Measurements from ENCODE around the gene SRSF1. TPM values are rescaled to one million over a fixed set of nuclear protein-coding genes. Genes with fewer than 3 reads are reported as not detected.
"Not testable (repeated sequence)": the region's sequence is repeated elsewhere in the genome, so short reads cannot be mapped to it uniquely, and the experiment has no call there.

SRSF1 gene
- total RNA-seq, 2 experiments from 2014 or later = 441 to 469 TPM

DNA sequence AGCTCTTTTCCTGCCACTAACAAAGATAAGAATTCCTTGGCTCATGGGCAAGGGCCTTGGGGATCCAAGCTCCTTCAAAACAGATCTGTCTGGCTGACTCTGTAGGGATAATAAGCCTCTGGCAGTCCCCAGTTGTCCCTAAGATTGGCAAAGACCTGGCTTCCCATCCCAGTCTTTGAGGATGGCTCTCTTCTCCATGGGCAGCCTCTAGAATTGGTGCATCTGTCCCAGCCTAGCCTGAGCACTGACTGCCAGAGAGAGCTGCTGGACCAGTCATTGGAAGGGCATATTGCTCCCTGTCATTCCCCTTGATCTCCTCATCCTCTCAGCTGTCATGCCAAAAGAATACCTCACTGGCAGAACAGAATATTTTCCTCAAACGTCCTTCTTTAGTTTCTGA, 38.6 kb downstream of the SRSF1 start:
- DNase-seq = no peak
- no peaks in the 10 kb centered on the region for H3K36me3 Mint-ChIP-seq
- no peaks in the 10 kb centered on the region for H3K4me1 Mint-ChIP-seq
- H3K27ac Mint-ChIP-seq = no peak overlapping the region
- H3K9me3 Mint-ChIP-seq = no peaks in the 10 kb centered on the region
- no peak overlapping the region for H3K4me3 Mint-ChIP-seq
- H3K27me3 Mint-ChIP-seq = peaks cover 4% of the 10 kb centered on the region

DNA sequence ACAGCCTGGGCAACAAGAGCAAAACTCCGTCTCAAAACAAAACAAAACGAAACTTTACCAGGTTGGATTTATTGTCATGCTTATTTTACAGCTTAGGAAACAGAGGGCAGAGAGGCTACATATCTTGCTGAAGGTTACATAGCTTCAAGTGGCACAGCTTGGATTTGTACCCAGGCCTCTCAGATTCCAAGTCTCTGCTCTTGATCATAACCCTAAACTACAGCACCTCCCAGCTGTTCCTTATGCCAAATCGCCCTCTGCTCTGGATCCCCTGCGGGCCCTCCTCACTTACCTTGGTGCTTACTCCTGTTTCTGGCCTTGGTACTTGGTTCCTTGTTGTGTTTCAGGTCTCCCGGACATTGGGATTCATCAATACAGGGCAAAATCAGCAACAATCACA, 40.2 kb downstream of the SRSF1 start:
- no peaks in the 10 kb centered on the region for H3K4me1 Mint-ChIP-seq
- no peaks in the 10 kb centered on the region for H3K9me3 Mint-ChIP-seq
- DNase-seq = no peak
- H3K4me3 Mint-ChIP-seq = no peak overlapping the region
- no peak overlapping the region for H3K27ac Mint-ChIP-seq
- H3K27me3 Mint-ChIP-seq = peaks cover 8% of the 10 kb centered on the region
- no peaks in the 10 kb centered on the region for H3K36me3 Mint-ChIP-seq

DNA sequence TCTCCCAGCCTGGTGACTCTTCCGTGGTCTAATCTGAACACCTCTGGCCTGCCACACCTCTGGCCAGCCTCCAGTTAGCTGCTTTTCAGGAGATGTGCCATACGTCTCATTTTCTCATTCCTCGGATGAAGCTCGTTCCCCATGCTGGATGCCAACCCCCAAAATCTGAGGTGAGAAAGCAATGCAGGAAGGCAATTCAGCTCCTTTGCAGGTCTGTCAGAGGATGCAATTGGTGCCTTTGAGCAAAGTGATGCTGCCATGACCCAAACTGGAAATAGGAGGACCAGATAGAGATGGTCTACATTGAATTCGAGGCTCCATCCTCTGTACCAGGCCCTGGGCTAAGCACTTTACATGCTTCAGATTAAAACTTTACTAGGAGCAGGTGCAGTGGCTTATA, 40.8 kb downstream of the SRSF1 start:
- Mint-ChIP-seq H3K36me3 (no peaks in the 10 kb centered on the region), H3K27ac (no peak overlapping the region), H3K4me3 (no peak overlapping the region), H3K9me3 (no peaks in the 10 kb centered on the region), H3K4me1 (no peaks in the 10 kb centered on the region), H3K27me3 (peaks cover 8% of the 10 kb centered on the region)
- DNase-seq = no peak

DNA sequence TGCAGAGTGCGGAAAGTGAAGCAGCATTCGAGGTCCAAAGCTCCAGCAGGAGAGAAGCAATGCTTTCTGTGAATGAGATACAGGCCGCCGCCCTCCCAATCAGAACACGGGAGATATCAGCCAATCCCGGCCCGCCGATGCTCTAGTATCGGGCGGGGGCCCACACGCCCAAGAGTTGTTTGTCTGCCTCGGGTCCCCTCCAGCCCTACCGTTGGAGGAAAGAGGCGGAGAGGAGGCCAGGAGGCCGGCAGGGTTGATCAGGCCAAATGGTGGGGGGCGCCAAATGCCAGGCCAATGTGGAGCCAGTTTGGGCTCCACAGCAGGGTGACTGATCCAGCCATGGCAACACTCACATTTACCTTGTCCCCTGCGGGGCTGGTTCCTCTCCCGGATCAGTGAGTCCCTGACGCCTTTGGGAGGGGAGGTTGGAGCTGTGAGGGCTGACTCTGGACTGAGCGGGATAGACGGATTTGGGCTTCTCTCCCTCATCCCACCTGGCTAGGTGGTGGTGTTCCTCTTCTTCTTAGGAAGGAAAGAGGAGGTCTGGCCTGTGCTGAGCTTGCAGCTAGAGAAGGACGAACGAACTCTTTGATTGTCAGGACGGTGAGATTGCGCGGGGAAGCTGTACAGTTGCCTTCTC, 41.4 kb downstream of the SRSF1 start:
- Mint-ChIP-seq H3K4me3 (no peak overlapping the region), H3K27me3 (peaks cover 13% of the 10 kb centered on the region), H3K36me3 (no peaks in the 10 kb centered on the region), H3K27ac (no peak overlapping the region), H3K9me3 (no peaks in the 10 kb centered on the region), H3K4me1 (no peaks in the 10 kb centered on the region)
- DNase-seq = no peak

DNA sequence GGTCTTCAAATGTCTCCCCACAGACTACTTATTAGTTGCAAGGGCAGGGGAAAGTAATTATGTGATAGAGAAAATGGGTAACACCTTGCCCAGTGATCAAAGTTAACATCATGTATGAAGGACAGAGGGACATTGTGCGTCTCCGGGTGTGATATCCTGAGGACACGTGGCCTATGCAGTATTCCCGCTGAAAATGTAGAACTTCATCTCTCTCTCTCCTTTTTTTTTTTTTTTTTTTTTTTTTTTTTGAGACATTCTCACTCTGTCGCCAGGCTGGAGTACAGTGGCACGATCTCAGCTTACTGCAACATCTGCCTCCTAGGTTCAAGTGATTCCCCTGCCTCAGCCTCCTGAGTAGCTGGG, 43.9 kb downstream of the SRSF1 start:
- no peak for DNase-seq
- Mint-ChIP-seq H3K4me3 (no peak overlapping the region), H3K36me3 (no peaks in the 10 kb centered on the region), H3K27me3 (peaks cover 31% of the 10 kb centered on the region), H3K27ac (no peak overlapping the region), H3K4me1 (no peaks in the 10 kb centered on the region), H3K9me3 (no peaks in the 10 kb centered on the region)

DNA sequence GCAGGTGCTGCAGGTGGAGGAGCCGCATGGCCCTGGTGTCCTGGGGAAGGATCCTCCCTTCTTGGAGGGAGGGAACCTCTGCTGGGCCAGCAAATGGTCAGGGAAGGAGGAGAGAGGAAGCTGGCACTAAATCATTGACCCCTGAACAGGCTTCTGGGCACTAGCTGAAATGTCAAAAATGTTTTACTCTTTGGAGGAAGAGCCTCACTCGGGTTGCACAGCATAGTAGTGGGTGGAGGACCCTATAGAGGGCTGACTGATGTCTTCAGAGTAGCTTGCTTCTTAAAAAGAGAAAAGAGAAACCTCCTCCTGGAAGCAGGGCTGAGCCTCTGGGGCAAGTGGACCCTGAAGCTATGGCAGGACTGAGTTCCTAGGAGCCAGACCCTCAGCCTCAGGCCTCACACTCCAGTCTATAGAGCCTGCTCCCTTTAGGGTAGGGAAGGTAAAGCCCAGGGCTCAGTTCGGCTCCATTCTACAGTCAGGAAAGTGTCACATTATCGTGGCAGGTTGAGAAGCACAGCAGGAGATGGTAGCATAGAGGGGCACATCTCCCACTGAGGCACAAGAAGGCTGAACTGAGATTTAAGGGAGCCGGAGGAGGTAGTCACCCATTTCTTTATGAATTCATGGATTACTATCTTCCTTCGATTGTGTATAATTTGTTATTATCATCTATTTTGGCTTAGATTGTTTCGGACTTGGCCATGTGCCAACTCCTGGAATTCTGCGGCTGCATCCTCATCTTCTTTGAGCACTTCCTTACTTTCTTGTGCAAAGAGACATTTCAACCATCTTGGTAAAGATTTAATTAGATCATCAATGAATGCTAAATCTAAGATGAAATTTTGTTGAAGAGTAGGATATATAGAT, 44.5 kb downstream of the SRSF1 start:
- no peak for DNase-seq
- Mint-ChIP-seq H3K27me3 (peaks cover 37% of the 10 kb centered on the region), H3K4me3 (no peak overlapping the region), H3K36me3 (no peaks in the 10 kb centered on the region), H3K4me1 (peaks cover under 1% of the 10 kb centered on the region), H3K9me3 (no peaks in the 10 kb centered on the region), H3K27ac (no peak overlapping the region)

DNA sequence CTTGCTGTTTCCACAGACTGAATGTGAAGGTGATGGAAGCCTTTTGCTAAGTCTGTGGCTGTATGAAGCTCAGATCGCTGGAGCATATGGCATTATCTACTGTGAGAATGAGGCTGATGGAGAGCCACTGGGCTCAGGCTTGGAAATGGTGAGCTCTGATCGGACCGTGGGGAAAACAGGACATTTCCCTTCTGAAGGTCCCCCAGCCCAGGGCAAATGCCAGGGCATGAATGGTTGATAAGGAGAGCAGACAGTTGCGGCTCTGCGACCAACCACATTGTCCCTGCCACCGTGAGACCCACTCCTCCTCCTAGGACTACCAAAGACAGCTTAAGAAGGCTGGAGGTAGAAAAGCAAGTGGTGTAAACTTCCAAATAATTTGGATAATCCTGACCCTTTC, 47.1 kb downstream of the SRSF1 start:
- peaks cover 15% of the 10 kb centered on the region for H3K4me1 Mint-ChIP-seq
- no peak for DNase-seq
- no peaks in the 10 kb centered on the region for H3K9me3 Mint-ChIP-seq
- no peak overlapping the region for H3K4me3 Mint-ChIP-seq
- no peak overlapping the region for H3K27ac Mint-ChIP-seq
- H3K36me3 Mint-ChIP-seq = no peaks in the 10 kb centered on the region
- peaks cover 54% of the 10 kb centered on the region for H3K27me3 Mint-ChIP-seq

DNA sequence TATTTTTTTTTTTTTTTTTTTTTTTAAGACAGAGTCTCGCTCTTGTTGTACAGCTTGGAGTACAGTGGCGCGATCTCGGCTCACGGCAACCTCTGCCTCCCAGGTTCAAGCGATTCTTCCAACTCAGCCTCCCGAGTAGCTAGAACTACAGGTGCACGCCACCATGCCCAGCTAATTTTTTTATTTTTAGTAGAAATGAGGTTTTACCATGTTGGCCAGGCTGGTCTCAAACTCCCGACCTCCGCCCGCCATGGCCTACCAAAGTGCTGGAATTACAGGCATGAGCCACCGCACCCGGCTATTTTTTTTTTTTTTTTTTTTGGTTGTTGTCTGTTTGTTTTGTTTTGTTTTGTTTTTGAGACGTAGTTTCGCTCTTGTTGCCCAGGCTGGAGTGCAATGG, 48.7 kb downstream of the SRSF1 start:
- H3K9me3 Mint-ChIP-seq, H3K4me3 Mint-ChIP-seq, H3K36me3 Mint-ChIP-seq, DNase-seq, H3K27ac Mint-ChIP-seq: not testable (repeated sequence)
- Mint-ChIP-seq H3K27me3 (peaks cover 60% of the 10 kb centered on the region), H3K4me1 (peaks cover 15% of the 10 kb centered on the region)

DNA sequence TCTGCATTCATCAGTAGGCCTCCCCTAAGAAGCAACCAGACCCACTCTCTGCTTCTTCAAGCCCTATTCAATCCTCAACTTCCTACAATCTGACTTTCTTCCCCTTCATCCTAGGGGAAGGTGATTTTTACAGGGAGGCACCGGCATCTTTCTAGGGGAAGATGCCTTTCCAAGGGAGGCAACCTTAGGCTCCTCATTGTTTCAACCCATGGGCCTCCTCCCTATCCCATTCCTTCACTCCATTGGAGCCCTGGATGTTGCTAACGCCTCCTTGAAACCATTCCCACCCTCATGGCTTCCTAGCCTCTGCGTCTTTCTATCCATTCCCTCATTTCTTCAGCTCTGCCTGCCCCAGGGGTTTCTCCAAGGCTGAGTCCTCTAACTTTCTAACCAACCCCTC, 49.2 kb downstream of the SRSF1 start:
- no peaks in the 10 kb centered on the region for H3K9me3 Mint-ChIP-seq
- peaks cover 64% of the 10 kb centered on the region for H3K27me3 Mint-ChIP-seq
- H3K4me3 Mint-ChIP-seq = no peak overlapping the region
- no peak overlapping the region for H3K27ac Mint-ChIP-seq
- peaks cover 15% of the 10 kb centered on the region for H3K4me1 Mint-ChIP-seq
- no peaks in the 10 kb centered on the region for H3K36me3 Mint-ChIP-seq
- DNase-seq = no peak

DNA sequence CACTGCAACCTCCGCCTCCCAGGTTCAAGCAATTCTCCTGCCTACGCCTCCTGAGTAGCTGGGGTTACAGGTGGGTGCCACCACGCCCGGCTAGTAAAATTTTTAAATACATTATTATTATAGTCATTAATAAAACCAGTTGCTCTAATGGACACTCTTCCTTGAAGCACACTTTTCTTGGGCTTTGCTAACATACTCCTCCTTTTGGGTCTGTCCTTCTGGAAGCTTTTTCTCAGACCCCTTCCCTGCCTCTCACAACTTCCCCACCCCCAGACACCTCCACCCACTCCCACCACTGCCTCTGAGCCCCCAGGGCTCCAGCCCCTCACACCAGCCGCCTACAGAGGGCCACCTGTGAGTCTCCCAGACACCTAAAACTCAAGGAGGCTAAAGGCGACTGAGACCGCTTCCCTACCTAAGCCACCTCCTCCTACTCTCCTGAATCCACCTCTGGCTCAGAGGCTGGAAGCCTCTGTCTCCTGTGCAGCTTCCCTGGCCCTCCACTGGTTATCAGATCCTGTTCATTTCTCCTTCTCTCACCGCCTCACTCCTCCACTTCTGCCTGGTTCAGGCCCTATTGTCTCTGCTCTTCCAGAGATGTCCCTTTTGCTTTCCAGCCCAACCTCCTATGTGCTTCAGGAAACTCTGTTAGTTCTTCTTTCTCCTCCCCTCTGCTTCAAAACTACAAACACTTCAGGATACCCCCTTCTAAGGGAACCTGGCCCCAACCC, 49.8 kb downstream of the SRSF1 start:
- Mint-ChIP-seq H3K9me3 (no peaks in the 10 kb centered on the region), H3K4me1 (peaks cover 15% of the 10 kb centered on the region), H3K4me3 (no peak overlapping the region), H3K27ac (no peak overlapping the region), H3K27me3 (peaks cover 67% of the 10 kb centered on the region), H3K36me3 (no peaks in the 10 kb centered on the region)
- DNase-seq = no peak

DNA sequence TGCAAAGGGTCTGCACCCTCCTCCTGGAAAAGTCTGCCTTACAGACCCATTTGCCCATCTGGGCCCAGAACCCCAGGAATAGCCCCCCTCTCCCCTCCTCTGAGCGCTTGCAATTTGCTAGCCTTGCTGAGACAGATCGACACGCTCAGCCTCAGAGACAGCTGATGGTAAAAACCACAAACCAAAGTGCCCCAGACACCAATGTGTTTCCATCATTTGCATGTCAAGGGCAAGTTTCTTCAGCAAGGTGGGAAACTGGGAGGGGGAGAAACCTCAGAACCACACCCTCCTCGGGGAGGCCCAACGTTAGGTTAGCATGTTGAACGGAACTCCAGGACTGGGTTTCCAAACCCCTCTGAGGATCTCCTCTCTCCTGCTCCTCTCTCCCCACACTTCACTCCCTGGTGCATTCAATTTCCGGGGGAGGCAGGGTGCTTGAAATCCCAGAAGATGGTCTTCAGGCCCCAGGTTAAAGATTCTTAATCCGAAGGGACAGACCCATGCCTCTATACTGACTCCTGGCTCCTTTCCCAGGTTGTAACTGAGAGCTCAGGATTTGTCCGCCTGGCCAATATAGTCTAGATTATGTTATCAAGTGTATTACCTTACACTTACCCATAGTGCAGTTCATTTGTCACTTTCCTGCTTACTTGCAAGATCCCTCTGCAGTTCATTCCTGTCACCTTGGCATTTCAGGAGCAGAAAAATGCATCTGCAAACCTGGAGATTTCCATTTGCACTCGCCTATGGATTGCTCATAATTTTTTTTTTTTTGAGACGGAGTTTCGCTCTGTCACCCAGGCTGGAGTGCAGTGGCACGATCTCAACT, 50.5 kb downstream of the SRSF1 start:
- peak overlapping the region; percentile 50 for H3K4me3 Mint-ChIP-seq
- H3K27me3 Mint-ChIP-seq = peaks cover 64% of the 10 kb centered on the region
- no peaks in the 10 kb centered on the region for H3K9me3 Mint-ChIP-seq
- H3K4me1 Mint-ChIP-seq = peaks cover 15% of the 10 kb centered on the region
- H3K36me3 Mint-ChIP-seq = no peaks in the 10 kb centered on the region
- DNase-seq = peak; percentile 38
- no peak overlapping the region for H3K27ac Mint-ChIP-seq

DNA sequence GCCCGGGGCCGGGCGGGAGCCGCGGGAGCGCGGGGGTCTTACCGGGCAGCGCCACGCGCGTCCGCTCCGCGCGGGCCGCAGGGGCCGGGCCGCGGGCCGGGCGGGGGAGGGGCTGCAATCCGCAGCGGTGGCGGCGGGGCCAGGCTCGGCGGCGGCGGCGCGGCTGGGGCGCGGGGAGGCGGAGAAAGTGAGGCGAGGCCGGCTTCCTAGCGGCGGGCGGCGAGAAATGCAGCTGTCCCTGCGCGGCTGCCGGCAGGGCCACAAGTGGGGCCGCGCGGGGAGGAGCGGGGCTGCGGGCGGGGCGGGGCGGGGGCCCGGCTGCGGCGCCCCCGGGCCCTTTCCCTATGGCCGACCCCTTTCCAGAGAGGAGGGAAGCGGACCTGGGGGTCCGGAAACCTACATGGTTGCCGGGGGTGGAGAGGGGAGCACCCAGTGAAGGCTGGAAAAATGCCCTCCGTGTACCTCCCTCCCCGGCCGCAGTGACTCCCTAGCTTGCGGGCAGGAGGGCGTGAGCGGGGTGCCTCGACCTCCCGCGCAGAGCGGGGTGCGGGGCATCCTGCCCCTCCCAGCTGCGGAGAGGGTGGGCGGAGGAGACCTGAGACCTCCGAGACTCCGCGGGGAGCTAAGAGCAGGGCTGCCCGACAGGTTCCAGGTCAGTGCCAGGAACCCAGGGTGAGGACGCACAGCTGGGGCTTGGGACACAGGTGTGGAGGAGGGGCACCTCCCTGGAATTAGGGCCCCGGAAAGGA, 51.7 kb downstream of the SRSF1 start, which contains the start of gene CUEDC1:
Gene CUEDC1 (minus strand): TSS at position 230 of the 749 bp plus-strand sequence. CDS start 69,848 bp downstream, outside the sequence.
- Mint-ChIP-seq H3K4me1 (peaks cover 24% of the 10 kb centered on the region), H3K36me3 (no peaks in the 10 kb centered on the region), H3K4me3 (peak within 1 kb of the TSS; percentile 50), H3K27me3 (peaks cover 57% of the 10 kb centered on the region), H3K9me3 (no peaks in the 10 kb centered on the region), H3K27ac (no peak within 1 kb of the TSS)
- peak; percentile 75 for DNase-seq

DNA sequence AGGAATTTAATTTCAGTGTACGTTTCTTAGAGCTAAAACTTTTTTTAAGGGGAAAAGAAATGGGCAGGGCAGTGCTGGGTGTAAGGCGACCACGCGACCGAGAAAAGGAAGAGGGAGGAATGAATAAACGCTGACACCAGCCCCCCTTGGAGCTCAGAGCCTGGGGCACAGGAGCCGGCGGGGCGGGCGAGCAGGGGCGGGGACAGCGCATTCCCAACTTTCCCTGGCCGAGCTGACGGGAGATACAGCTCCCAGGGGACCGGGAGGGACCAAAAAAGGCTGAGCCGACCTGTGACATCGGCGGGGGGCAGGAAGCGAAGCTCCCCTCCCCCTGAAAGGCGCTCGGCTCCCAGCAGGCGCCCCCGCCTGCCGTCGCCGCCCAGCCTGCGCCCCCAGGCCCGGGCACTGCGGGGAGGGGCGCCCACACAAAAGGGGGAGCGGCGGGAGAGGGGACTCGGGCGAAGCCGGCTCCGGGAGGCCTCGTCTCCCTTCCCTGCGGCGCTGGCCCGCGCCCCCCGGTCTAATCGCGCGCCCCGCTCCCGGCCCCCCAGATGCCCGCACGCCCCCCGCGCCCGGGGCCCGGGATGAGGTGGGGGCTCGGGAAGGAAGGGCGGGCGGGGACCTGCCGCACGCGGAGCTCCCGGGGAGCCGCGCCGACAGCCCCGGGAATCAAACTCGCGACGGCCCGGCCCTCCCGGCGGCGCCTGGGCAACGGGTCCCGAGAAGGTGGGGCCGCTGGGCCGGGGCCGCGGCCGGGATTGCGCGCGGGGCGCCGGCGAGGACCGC, 52.5 kb downstream of the SRSF1 start:
- DNase-seq = no peak
- Mint-ChIP-seq H3K4me3 (peak overlapping the region; percentile 37), H3K9me3 (no peaks in the 10 kb centered on the region), H3K4me1 (peaks cover 26% of the 10 kb centered on the region), H3K36me3 (no peaks in the 10 kb centered on the region), H3K27me3 (peaks cover 54% of the 10 kb centered on the region), H3K27ac (no peak overlapping the region)

Data from activated naive CD8-positive, alpha-beta T cell treated with anti-CD3 and anti-CD28 coated beads for 36 hours (primary cell).